ENCODE results near the gene CFAP57. TPM values are rescaled to one million over a fixed set of nuclear protein-coding genes. Genes with fewer than 3 reads are reported as not detected.

Gene CFAP57
- total RNA-seq, 1 donor from 2014 or later: not detected

DNA sequence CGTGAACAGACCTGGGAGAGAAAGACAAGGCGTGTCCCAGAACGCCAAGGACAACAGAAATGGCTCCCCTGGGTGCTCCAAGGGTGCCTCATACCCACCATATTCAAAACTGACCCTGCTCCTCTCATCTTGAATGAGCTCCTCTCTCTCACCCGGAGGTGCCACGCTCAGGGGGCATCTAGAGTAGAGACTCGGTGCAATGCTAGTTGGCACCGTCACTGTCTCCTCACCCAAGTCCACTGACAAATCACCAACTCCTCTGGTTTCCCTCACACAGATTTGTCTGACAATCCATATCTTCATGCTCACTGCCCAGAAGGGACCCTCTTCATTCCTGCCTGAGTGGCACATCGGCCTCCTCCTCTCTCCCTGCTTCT is 102.7 kb downstream of the CFAP57 start:
- peak; percentile 26 for DNase-seq (ENCODE audit: low spot score)
- ATAC-seq: no peak

DNA sequence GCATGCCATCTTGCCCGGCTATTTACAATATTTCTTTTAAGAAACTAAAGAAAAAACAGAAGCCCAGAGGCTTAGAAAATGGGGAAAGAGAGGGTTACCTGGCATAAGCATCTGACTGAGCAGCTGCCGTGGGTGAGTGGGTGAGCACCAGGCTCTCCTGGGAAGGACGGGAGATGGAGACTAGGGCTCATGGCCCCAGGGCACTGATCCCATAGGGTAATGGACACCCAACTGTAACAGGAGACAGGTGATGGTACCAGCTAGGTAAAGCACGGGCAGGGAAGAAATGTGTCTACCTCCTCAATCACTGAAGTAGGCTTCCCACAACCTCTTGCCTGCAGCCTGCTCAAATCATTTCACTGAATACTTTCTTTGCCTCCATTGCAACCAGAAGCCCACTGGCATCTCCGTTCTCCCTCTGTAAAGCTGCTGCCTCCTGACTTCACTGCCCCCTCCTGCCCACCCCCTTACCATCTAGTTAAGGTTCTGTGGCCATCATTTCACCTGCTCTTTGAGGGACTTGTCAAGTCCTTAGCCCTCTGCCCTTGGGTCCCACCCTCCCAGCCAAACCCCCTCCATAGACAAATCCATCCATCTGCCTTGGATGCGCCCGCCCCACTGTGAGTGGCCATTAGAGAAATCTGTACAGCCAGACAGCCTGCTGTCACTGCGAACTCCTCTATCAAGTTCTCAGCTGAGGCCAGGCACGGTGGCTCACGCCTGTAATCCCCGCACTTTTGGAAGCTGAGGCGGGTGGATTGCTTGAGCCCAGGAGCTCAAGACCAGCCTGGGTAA is 103.9 kb downstream of the CFAP57 start:
- ATAC-seq: peak; percentile 33
- peak; percentile 36 for DNase-seq (ENCODE audit: low spot score)

DNA sequence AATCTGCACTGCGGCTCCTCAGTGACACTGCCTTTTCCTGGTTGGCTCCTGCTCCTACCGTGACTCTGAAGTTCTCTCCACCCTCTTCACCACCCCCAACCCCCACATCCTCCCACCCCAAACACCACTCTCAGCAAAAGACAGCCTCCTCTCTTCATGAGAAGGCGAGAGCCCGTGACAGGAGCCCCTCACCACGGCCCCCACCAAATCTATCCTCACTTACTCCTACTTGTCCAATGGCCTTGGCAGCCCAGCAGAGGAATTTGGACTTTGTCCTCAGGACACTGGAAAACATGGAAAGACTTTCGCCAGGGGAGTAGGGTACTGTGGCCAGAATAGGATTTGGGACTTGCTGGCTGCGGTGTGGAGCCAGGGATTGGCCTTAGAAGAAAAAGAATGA is 104.5 kb downstream of the CFAP57 start:
- DNase-seq (ENCODE audit: low spot score): peak; percentile 83
- ATAC-seq: peak; percentile 74

DNA sequence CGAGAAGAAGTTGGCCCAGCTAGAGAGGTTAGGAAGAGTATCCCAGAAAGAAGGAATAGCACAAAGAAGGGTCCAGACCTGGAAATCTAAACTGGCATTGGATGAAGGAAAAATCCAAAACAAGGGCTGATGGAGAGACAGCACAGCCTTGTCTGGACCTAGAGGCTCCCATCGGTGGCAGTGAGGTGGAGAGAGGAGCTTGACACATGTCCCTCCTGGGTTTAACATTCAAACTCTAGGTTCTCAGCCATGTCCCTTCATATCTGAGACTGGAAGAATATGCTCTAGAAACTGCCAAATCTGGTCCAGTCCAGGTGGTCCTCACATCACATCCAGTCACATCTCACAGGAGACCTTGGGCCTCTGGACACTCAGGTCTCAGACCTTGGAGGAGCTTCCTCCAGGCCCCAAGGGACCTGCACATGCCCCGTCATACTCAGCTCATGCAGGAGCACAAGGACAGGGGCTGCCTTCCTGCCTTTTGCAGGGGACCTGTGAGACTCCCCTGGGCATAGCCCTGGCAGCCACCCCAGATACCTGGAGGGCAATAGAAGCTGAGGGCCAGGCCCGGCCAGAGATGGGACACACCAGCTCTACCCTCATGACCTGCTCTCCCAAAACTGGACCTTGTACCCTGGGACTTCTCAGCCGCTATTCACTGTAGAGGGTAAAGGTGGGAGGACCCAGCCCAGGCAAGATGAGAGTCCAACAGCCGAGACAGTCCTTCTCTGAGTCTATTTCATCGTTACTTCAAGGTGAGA is 105.2 kb downstream of the CFAP57 start:
- DNase-seq (ENCODE audit: low spot score) (peak; percentile 87), ATAC-seq (peak; percentile 77)

DNA sequence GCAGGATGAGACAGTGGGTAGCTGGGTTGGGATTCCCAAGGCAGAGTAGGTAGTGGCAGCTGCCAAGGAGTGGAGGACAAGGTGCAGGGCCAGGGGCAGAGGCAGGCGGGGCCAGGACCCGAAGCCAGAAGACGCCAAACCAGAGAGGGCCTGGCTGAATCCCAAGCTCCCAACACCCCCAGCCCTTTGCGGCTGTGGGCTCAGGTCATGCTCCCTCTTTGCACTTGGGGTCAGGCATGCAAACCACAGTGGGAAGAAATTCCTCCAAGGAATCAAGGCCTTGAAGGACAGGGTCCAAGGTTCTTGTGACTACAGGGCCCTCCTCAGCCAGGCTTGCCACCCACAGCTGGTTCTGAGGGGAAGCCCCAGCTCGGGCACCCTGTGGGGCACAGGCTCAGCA is 107.0 kb downstream of the CFAP57 start:
- ATAC-seq: no peak
- no peak for DNase-seq (ENCODE audit: low spot score)

DNA sequence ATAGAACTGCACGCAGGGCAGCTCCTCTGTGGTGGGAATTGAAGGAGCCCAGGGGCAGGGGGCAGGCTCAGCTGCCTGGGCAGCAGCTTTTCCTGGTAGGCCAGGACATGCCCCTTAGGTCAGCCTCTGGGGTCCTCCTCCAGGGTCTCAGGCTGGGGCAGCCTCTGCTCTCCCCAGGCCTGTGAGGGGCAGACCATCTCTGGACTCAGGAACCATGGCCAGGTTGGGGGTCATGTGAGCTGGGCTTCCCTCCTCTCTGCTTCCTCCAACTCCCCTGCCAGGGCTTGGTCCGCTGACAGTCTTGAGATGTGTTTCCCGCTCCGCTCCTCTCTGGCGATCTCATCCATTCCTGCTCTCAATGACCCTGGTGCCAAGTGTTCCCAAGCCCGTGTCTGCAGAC is 107.5 kb downstream of the CFAP57 start:
- ATAC-seq (no peak), DNase-seq (ENCODE audit: low spot score) (no peak)

DNA sequence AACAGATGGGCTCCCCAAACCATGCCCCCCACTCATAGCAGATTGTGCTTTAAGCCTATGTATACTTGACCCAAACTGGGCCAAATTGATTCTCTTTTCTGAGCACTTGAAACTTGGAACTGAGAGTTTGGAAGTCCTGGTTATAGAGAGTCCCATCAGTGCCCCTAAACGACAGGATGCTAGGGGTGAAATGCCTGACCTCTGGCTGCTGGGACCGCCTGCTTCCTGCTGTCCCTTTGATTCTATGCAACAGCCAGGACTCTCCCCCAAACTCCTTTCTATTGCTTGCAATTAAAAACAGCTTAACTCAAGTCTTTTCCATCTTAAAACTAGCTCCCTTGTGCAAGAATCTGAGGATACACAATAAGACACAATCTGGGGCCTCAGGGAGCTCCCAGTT is 108.6 kb downstream of the CFAP57 start:
- no peak for ATAC-seq
- DNase-seq (ENCODE audit: low spot score): no peak

DNA sequence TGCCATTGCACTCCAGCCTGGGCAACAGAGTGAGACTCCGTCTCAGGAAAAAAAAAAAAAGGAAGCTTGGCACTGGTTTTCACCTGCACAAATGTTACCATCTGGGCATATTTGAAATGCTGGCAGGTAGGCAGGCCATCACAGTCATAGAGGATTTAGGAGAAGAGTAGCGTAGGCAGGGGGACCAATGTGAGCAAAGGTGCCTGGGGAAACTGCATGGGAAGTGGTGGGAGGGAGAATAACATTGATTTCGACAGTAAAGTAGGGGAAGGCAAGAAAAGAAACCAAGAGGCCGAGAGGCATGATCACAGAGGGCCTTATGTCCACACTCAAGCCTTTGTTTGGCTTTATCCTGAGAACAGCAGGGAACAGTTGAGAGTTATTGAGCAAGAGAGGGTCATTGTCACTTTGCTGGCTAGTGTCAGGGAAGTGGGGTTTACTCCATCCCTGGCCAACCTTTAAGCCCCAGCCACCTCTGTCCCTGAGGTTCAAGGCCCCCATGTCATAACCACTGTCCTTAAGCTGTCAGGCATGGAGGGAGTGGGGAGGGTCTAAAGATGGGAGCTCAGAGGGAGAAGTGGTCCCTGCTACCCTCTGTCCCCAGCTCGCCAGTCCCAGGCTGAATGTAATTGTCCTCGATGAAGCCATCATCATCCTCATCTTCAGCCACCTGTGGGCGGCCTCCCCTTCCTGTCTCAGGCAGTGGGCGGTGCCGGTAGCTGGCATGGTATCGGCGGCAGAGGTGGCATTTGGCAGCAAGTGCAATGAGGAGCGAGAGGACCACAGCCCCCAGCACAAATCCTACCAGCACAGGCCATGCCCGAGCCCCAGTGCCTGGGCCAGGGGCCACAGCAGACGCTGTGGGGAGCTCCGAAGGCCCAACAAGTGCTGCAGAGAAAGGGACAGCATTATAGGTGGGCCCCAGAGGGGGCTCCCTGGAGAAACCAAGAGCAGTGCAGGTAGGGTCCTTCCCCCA is 110.4 kb downstream of the CFAP57 start:
- DNase-seq (ENCODE audit: low spot score) (peak; percentile 60), ATAC-seq (peak; percentile 66)

DNA sequence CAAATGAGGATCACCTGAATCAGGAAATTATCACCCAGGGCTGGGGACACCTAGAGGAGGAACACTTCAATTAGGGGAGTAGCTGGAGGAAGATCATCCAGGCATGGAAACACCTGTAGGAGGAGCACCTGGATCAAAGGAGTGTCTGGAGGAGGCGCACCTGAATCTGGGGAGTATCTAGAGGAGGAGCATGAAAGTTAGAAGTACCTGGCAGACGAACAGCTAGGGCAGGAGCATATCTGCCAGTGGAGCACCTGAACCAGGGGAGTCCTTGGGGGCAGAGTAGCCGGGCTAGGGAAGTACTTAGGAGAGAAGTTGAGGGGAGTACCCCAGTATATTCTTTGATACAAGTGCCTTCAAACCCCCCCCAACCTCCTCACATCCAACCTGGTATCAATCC is 111.9 kb downstream of the CFAP57 start:
- ATAC-seq (no peak), DNase-seq (ENCODE audit: low spot score) (no peak)

DNA sequence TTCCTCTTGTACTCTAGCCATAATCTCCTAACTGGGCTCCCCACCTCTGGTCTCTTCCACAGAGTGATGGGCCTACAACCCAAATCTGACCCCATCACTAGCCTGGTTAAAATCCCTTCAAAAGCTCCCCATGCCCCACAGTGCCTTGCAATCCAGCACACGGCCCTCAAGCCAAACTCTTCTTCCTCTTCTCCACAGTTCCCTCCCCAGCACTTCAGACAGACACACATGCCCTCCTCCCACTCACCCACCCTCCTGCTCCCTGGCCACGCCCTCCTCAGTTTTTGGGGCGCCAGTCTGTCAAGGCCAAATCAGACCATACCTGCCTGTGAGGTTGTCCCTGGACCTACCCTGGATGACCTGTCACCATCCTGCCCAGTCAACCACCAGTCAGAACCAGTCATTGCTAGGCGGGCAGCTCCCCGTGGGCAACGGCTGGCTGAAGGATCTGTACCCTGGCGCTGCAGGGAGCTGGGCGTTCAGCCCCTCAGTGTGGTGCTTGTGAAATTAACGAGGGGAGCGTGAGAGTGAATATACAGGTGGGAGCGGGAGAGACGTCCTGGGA is 112.5 kb downstream of the CFAP57 start:
- ATAC-seq (no peak), DNase-seq (ENCODE audit: low spot score) (no peak)

DNA sequence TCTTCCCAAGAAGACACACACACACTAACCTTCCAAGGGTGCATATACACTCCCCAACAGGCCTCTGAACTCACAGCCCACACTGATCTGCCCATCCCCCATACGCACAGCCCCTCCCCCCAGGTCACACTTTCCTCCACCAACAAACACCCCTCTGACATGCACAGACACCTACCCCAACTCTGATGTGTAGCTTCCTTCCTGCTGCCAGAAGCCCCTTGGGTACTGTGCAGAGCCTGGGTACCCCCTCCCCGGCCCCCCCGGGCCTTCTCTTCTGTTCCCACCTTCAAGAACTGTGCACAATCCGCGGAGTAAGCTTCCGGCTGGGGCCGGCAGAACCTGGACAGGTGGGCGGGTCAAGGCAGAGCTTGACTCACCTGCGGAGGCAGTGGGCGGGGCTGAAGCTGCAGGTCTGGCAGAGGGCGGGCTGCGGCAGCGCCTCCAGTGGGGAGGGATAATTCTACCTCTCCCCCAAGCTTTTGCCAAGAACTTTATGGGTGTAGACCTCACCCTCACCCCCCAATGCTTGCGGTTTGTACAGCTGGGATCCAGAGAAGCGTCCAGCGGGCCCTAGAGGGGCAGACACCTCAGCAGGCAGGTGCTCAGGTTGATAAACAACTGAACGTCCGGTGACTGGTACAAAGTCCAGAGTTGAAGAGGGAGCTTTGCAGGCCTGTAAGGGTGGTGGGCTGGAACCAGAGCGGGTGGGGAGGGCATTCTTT is 113.3 kb downstream of the CFAP57 start, which contains the start of gene C1orf210:
Gene C1orf210 (minus strand): TSS at position 313 of the 722 bp plus-strand sequence. CDS start 2,311 bp downstream, outside the sequence.
- ATAC-seq: peak; percentile 67

DNA sequence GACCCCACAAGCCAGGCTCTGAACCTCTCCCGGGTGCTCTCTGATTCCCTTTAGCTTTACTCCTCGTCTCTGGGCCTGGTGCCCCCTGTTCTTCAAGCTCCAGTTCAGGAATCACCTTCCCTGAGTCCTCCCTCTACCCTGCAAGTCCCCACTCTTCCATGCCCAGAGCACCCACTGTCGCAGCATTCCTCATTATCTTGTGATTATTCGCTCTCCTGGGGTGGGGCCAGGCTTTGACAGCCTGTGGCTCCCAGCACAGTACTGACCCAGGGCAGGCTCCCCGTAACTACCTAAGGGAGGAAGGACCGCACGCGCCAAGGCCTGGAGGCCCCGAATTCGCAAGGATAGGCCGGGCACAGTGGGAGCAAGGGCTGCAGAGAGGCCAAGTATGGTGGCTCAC is 114.0 kb downstream of the CFAP57 start:
- DNase-seq (ENCODE audit: low spot score) (no peak), ATAC-seq (no peak)

More for the DNA sequence above, 113.3 kb downstream of the CFAP57 start, which contains the start of gene C1orf210:
- DNase-seq (ENCODE audit: low spot score): peak; percentile 66

DNA sequence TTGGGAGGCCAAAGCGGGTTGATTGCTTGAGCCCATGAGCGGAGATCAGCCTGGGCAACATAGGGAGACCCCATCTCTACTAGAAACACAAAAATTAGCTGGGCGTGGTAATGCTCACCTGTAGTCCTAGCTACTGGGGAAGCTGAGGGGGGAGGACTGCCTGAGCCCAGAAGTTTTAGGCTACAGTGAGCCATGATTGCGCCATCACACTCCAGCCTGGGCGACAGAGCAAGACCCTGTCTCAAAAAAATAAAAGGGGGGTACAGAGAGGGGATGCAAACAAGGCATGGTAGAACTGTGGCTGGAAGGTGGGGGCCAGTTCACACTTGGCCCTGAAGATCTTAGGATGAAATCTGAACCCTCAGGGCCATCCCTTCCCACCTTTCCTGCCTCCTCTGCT is 114.4 kb downstream of the CFAP57 start:
- ATAC-seq (no peak), DNase-seq (ENCODE audit: low spot score) (no peak)

DNA sequence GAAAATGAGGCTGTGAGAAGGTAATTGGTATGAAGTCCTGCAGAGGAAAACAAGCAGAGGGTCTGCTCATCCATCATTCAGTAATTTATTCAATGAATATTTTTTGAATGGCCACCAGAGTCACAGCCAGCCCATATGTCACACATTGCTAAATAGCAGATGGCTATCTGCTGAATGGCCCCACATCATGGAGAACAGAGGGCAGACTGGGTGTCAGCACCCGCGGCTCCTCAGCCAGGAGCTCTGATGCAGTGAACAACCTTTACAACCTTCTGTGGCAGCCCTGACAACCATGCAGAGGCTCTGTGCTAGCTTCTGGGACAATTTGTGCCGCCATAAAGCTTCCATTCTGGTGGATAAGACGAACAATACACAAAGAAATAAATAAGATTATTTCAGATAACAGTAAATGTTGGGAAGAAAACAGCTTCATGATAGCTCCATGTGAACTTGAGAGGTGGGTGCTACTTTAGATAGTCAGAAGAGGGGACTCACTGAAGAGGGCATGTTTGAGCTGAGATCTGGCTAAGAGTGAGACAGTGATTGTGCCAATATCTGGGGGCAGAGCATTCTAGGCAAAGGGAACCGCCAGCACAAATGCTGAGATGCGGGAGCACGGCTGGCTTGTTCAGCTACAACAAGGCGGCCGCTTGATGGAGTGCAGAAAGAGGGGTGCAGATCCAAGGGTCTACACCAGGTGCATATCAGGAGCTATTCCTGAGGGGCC is 116.1 kb downstream of the CFAP57 start:
- no peak for DNase-seq (ENCODE audit: low spot score)

DNA sequence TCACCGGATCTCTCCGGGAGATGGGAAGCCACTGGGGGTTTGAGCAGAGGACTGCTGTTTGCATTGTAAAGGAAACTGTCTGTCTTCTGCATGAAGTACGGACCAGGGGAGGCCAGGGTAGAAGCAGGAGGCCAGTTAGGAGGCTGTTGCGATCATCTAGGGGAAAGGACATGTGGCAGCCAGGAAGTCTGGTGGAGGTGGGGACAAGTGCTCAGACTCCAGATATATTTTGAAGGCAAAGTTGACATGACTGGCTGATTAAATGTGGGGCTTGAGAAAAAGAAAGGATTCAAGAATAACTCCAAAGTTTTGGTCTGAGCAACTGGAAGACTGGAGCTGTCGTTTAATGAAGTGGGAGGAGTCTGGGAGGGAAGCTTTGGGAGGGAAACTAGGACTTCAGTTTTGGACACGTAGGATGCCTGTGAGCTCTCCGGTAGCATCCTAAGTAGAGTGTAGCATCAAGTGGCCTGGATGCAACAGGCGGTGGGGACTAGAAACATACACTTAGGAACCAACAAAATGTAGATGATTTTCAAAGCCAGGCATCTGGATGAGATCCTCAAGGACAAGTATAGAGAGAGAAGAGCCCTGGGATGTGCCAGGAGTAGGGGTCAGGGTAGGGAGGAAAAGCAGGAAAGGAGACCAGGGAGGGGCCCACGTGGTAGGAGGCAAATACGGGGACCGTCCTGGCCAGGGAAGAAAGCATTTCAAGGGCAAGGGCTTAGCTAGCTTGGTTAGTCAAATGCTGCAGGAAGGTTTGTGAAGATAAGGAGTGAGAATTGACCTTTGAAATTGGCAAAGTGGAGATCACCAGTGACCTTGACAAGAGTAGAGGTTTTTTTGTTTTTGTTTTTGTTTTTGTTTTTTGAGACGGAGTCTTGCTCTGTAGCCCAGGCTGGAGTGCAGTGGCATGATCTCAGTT is 116.9 kb downstream of the CFAP57 start:
- ATAC-seq (no peak), DNase-seq (ENCODE audit: low spot score) (no peak)

More for the DNA sequence above, 116.1 kb downstream of the CFAP57 start:
- no peak for ATAC-seq

DNA sequence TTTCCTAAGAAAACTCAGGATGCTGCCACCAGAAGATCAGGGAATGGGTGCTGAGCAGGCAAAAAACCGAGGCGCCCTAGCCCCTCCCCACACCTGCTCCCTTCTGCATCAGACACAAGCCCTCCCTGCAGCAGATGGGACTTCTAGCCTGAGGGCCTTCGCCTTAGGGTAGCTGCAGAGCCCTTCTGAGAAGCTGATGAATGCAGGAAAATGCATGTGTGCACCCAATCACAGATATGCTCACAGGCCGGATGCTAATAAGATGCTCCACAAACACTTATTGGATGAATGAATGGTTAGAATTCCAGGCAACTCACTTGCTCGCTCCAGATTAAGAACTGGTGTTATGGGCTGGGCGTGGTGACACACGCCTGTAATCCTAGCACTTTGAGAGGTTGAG is 120.1 kb downstream of the CFAP57 start:
- ATAC-seq (no peak), DNase-seq (ENCODE audit: low spot score) (no peak)

DNA sequence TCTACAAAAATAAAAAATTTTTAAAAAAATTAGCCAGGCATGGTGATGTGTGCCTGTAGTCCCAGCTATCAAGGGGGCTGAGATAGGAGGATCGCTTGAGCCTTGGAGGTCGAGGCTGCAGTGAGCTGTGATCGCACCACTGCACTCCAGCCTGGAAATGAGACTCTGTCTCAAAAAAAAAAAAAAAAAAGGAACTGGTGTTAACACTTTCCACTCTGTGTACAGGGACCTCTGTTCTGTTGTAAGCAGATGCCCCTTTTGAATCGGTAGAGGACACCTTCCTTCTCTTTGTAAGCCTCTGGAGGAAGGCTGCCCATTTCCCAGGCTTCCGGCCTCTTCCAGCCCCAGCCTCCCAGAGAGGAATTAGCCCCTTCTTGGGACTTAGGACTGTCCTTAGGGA is 120.5 kb downstream of the CFAP57 start:
- no peak for ATAC-seq

DNA sequence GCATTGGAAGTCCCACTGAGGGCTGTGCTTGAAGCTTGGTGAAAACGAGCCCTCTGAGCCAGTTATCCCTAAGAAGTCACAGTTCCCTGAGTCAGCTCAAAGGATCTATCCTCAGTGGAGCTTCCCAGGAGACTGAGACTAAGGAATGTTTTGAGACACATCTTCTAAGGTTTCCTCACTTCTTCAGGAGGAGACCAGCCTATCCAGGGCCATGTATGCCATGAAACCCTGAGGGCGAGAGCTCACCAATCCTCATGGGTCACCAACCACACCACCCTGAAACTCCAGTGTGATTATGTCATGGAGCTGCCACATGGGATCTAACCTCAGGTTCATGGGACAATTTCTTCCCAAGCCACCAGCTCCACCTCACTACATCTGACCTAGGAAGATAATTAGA is 121.0 kb downstream of the CFAP57 start:
- DNase-seq (ENCODE audit: low spot score): no peak
- ATAC-seq: no peak

More for the DNA sequence above, 120.5 kb downstream of the CFAP57 start:
- no peak for DNase-seq (ENCODE audit: low spot score)
